HG02981 (cell line): ENCODE data around the gene MARCHF4.

Experiments
- ATAC-seq: cut with Tn5 transposase; IDR thresholded peaks from one replicate; pipeline ENCODE4 v1.9.1; 2021; ENCODE audit warnings: mild to moderate bottlenecking, moderate library complexity; ENCODE audit not compliant: unreplicated experiment

Gene MARCHF4

DNA sequence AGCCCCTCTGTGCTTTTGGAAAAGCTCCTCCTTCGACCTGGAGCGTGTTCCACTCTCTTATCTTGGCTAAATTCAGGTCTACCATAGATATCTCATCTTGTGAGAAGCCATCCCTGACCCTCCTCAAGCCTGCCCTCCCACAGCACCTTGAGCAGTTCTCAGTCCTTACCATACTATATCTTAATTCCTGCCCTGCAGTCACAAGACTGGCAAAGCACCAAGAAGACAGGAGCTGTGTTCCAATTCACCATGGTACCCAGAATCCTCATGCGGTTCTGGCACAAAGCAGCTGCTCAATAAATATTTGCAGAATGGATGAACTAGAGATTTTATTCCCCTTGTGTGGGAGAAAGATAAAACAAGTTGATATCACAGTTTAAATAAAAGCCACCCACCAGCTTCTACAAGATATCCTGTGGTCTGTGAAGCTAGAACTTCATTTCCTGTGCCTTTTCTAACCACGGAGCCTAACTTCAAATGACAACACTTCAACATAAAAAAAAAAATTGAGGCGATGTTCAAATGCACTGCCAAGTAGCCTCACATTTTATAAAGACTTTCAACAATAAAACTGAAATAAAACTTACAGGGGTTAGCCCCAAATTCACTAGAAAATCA is 19.5 kb downstream of the MARCHF4 start:
- ATAC-seq = no peak

- no peak for ATAC-seq
Observed at GRCh38 chr2:216351172-216351925, 20.9 kb downstream of the MARCHF4 start.

DNA sequence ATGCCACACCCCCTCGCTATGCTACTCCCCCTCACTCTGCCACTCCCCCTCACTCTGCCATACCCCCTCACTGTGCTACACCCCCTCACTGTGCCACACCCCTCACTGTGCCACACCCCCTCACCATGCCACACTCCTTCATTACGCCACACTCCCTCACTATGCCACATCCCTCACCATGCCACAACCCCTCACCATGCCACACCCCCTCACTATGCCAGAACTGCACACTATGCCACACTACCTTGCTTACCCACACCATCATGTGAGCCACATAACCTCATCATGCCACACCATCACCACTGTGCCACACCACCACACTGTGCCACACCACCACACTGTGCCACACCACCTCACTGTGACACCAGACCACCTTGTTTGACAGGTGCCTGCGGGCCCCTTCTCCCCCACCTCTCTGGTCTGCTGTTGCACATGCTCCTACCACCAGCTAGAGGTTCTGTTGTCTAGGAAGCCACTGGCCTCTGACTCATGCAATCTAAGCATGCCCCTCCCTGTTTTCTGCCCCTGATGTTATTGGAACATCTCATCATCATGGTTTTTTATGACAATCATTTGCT is 22.0 kb downstream of the MARCHF4 start:
- ATAC-seq = no peak

DNA sequence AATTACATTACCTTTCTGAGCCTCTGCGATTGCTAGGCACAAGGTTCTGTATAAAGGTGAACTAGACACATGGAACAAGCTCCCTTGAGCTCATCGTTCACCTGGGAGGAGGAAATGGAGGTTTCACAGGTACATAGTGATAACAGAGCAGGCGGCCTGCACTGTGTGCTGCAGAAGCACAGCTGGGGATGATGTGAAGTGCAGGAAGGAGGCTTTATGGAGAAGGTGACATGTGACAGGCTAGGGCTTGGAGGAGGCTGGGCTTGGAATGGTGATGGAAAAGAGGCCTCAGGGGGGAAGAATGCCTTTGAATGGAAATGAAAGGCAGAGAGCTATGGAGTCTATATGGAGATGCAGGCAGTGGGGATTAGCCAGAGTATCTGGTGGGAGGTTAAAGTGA is 22.9 kb downstream of the MARCHF4 start:
- ATAC-seq = no peak

DNA sequence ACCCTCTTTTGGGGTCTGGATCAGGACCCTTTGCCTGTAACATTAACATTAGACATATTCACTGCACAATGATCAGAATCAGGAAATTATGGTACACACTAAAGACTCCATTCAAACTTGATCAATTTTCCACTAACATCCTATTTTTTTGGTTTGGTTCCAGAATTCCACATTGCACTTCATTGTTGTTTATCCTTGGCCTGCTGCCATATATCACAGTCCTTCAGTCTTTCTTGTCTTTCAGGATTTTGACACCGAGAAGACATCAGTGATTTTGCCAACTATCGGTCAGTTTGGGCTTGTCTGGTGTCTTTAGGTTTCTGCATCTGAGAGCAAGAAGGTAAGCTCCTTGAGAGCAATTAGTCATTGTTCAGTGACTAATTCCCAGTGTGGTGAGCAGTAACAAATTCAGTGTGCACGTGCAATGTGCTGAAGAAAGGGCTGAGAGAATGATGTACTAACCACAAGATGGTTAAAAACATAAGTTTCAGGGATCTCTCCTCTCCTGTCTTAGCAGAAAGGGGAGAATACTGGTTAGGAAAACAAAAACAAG is 23.5 kb downstream of the MARCHF4 start:
- no peak for ATAC-seq

GRCh38 chr2:216346781-216347180 is 25.5 kb downstream of the MARCHF4 start:
- ATAC-seq = no peak

DNA sequence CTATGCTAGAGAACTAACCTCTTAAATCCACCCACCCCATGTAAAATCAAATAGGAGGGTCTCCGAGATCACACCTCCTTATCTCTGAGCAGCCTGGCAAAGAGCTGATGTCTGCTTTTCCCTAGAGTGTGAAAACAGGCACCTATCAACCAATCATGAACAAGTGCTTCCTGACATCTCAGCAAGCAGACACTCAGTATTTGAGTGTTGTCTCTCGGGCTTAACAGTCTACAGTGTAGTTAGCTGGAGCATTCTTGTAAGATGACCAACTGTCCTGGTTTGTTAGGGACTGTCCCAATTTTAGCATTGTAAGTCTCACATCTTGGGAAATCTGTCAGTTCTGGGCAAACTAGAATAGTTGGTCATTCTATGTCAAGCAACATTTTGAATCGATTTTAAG is 26.4 kb downstream of the MARCHF4 start:
- ATAC-seq = no peak

- no peak for ATAC-seq
Observed at GRCh38 chr2:216344950-216345300, 27.4 kb downstream of the MARCHF4 start.

DNA sequence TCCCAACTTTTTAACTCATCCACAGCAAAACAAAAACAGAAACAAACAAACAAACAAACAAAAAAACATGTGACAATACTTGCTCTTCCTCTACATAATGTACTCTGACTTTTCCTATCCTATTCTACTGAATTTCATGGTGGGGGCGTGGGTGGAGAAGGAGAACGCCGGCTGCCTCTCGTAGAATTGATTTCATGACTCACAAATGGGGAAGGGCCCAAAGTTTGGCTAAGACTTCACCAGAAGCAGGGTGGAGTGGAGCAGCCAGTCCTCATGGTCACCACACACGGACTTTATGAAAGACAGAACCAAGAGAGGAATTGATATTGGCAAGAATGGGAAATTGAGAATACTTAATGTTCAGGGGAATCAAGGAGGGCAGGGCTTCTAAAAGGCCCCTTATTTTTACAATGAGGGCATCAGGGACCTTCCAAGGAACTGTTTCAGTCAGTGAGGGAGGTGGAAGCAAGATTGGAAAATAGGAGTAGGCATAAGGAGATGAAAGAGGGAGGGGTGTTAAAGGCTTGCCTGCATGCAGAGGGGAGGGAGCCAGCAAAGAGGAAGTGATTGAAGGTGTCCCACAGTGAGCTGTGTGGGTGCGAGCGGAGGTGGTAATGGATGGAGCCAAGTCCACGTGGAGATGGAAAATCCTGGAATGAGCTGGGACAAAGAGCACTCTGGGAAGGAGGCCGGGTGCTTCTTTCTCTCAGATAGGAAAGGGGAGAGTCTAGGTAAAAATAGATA is 27.9 kb downstream of the MARCHF4 start:
- no peak for ATAC-seq

- no peak for ATAC-seq
Observed at GRCh38 chr2:216343221-216343980, 28.9 kb downstream of the MARCHF4 start.

DNA sequence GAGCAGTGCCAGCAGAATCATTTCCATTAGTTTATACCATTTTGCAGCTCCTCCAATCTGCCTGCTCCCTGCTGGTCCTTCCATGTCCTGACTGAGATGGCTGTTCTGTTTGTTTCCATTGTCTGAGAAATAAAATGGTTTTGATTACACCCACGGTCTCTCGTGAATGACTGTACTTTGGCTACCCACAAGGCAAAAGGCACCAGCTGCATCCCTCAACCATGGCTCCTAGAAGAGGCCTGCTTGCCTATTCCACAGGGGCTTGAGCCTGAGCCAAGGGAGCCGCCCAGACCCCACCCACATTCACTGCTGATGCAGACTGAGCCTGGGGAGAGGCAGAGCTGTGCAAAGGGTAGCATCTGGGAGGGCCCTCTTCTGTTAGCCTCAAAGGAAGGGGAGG is 31.2 kb downstream of the MARCHF4 start:
- ATAC-seq = no peak

DNA sequence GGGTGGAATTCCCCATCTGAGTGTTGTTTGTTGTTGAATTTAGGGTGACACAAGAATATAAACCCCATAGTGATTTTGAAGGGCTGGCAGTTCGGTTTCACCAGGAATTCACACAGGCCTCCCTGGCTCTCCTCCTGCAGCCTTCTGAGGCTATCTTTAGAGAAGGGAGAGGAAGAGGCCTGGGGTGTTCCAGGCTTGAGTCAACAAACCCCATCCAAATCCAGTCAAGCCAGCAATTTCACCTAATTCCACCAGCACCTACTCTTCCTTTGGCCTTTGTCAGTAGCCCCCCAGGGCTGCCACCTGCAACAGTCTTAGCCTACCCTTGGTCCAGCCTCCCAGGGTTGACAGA is 32.0 kb downstream of the MARCHF4 start:
- ATAC-seq = no peak

DNA sequence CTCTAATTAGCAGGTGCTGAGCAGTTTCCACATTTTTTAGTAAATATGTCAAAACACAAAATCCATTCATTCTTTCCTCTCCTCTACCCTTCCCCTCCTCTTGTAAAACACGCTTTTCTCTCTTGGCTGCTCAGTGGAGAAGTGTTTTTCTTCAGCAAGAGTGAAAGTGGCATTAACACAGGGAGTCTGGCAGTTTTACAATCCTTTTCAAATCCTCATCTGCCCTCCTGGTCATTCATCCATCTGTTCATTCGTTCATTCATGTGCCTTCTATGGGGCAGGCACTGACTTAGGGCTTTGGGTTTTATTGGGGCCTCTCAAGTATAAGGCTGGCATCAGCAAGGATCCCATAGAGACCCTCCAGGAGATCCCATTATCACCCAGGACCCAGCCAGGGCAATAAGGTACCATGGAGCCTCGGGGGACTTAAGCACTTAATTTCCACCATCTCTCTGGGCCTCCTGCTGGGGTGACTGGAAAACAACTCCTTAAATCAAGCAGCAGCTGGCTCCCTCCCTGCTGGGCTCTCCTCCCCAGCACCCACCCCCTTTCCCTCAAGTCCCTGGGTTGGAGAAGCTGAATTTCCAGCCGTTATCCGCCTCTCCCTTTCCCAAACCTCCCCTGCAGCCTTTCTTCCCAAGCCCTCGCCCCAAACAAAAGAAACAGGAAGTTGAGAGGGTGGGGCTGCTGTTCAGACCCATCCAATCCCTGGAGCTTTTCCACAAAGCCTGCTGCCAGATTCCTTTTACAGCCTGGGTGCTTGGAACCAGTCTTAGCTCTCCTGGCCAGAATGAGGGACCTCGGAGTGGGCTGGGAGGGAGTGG is 32.6 kb downstream of the MARCHF4 start:
- ATAC-seq = no peak

- no peak for ATAC-seq
Observed at GRCh38 chr2:216335252-216335651, 37.0 kb downstream of the MARCHF4 start.

DNA sequence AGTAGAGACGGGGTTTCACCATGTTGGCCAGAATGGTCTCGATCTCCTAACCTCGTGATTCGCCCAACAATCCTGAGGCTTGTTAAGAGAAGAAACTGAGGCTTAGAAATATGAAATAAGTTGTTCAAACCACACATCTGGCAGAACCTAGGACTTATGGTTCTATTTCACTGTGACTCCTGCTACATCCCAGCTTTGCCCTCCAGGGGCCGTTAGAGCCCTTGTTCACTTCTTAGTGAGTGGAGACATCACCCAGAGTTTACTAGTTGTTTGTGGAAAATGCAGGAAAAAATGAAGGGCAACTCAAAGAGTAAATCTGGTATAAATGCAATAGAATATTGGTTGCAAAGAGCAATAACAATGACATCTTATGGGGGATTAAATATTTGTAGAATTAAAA is 43.9 kb downstream of the MARCHF4 start:
- no peak for ATAC-seq

- ATAC-seq = no peak
Observed at GRCh38 chr2:216327447-216327935, 44.8 kb downstream of the MARCHF4 start.
